Testis (tissue), 2 donors: Measurements from ENCODE around the gene RHBDL1.

ENCODE experiments used
- POLR2A ChIP-seq: fragments of 450-650 bp; IDR thresholded peaks from one replicate; pipeline ENCODE4 v1.6.1; 2017; ENCODE audit warnings: antibody characterized with exemption, mild to moderate bottlenecking, moderate library complexity
- TF ChIP-seq, protein P1 (sequence below), 3 experiments: fragments of 450-650 bp in 2 of 3; fragments of 200-600 bp in 1 of 3; sonication (generic) in 1 of 3; IDR thresholded peaks; one replicate each; pipeline ENCODE4 v1.5.1; 2016 to 2019; ENCODE audit warnings: antibody characterized with exemption in 3 of 3, mild to moderate bottlenecking in 2 of 3, moderate library complexity in 1 of 3

DNA sequence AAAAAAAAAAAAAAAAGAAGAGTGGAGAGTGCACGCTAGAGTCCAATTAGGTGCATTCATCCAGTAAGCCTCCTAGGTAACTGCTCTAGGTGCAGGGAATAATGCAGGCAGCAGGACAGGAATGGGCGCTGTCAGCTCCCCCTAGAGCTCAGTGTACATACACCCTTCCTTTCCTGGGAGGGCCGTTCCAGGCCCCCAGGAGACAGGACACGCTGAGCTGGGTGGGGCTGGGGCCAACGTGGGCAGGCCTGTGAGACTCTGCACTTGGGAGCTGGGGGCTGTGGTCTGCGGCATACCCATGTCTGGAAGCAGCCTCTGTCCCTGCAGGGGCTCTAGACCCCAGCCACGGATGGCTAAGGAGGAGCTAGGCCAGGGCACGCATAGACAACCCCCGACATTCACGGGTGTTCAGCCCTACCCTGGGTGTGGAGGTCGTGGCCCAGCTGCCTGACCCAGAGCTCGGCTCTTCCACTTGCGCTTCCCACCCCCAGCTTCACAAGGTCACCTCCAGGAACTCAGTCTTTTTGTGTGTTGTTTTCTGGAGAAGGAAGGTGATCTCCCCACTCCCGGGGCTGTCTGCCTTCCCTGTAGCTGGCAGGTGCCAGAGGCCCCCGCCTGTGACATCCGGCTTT, 44.5 kb downstream of the RHBDL1 start:
- TF ChIP-seq, protein P1, sequence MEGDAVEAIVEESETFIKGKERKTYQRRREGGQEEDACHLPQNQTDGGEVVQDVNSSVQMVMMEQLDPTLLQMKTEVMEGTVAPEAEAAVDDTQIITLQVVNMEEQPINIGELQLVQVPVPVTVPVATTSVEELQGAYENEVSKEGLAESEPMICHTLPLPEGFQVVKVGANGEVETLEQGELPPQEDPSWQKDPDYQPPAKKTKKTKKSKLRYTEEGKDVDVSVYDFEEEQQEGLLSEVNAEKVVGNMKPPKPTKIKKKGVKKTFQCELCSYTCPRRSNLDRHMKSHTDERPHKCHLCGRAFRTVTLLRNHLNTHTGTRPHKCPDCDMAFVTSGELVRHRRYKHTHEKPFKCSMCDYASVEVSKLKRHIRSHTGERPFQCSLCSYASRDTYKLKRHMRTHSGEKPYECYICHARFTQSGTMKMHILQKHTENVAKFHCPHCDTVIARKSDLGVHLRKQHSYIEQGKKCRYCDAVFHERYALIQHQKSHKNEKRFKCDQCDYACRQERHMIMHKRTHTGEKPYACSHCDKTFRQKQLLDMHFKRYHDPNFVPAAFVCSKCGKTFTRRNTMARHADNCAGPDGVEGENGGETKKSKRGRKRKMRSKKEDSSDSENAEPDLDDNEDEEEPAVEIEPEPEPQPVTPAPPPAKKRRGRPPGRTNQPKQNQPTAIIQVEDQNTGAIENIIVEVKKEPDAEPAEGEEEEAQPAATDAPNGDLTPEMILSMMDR (IDR thresholded peaks at IDR 0.05): no peak
- no peak for TF ChIP-seq POLR2A
